T-helper 2 cell treated with Interferon-gamma antibody and Interleukin-4, amounts not matched to agents 5 μg/mL and 100 μg/mL, for 36 hours (primary cell): ENCODE data around the gene PYCARD.
"Not testable (repeated sequence)": the region's sequence is repeated elsewhere in the genome, so short reads cannot be mapped to it uniquely, and the experiment has no call there.

ENCODE experiments used
- DNase-seq: peaks from one replicate; pipeline ENCODE4 v3.0.0; 2021; ENCODE audit warnings: low spot score
- H3K27ac Mint-ChIP-seq: one replicate; pipeline ENCODE4 v1.8.0; 2021; ENCODE audit warnings: mild to moderate bottlenecking, mixed read lengths
- H3K27me3 Mint-ChIP-seq: one replicate; pipeline ENCODE4 v1.8.0; 2021; ENCODE audit warnings: low read depth, mixed read lengths
- H3K36me3 Mint-ChIP-seq: one replicate; pipeline ENCODE4 v1.8.0; 2021; ENCODE audit warnings: low read depth, mixed read lengths
- H3K4me1 Mint-ChIP-seq: one replicate; pipeline ENCODE4 v1.8.0; 2021; ENCODE audit warnings: low read depth, mixed read lengths
- H3K4me3 Mint-ChIP-seq: one replicate; pipeline ENCODE4 v1.8.0; 2022; ENCODE audit warnings: mild to moderate bottlenecking, moderate library complexity, mixed read lengths
- H3K9me3 Mint-ChIP-seq: one replicate; pipeline ENCODE4 v1.8.0; 2021; ENCODE audit warnings: mixed read lengths

The PYCARD gene

DNA sequence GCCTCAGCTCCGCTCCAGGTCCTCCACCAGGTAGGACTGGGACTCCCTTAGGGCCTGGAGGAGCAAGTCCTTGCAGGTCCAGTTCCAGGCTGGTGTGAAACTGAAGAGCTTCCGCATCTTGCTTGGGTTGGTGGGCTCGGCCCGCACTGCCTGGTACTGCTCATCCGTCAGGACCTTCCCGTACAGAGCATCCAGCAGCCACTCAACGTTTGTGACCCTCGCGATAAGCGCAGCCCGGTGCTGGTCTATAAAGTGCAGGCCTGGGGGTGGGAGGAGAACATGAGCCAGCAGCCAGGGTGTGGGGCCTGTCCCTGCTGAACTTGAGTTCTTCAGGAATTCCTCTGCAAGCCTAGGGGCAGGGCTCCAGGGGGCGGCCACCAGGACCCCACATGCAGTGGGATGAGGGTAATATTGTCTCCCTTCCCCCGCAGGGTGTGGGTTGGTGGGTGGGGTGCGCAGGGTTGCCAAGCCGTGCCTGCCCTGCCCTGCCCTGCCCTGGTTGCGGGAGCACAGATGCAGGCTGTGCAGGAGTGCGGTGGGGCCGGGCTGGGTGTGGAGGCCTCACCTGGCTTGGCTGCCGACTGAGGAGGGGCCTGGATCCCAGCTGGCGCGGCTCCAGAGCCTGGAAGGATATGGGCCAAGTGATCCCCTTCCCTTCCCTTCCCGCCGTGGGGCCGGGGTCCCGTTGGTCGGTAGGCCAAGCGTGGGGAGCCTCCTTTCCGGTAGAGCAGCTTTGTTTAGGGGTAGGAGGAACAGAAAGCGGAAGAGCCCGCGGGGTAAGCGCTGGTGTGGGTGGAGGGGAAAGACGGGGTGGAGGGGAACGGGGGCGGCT, 762 bp downstream of the PYCARD start:
- peaks cover 25% of the 10 kb centered on the region for H3K36me3 Mint-ChIP-seq
- peak overlapping the region; percentile 84 for H3K27ac Mint-ChIP-seq
- H3K9me3 Mint-ChIP-seq = no peaks in the 10 kb centered on the region
- peaks cover 47% of the 10 kb centered on the region for H3K4me1 Mint-ChIP-seq
- H3K27me3 Mint-ChIP-seq = peaks cover 5% of the 10 kb centered on the region
- DNase-seq = no peak
- peak overlapping the region; percentile 90 for H3K4me3 Mint-ChIP-seq

DNA sequence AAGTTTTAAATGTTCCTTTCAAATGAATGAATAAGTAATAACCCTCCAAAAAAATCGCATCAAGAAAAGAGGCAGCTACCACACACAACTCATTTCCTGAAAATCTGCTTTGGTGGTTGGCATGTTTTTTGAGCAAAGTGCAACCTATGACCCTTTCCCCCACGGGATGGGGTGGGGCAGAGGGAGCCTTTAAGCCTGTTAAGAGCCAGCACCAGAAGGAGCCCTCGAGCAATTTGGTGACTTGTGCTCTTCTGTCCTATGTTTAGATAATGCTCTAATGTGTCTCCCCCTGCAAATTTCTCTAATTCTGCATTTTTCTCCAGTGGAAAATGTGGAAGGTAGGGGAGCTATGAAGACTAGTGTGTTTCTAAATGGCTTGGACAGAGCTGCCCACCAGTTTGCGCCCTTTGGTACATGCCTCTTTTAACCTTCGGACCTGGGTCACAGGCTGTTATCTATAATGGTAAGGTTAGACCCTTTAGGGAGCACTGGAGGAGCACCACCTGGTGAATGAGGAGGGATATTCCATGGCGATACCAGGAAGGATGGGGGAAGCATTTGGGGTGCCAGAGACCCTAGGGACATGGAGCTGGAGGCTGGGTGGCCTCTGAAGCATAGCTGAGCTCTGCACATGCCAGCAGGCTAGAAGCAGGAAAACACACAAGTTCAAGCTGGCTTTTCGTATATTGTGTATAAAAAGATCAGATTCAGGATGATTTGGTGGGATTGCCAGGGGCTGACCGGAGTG, 1.6 kb downstream of the PYCARD start:
- DNase-seq = peak; percentile 56
- no peaks in the 10 kb centered on the region for H3K9me3 Mint-ChIP-seq
- H3K4me3 Mint-ChIP-seq = peak overlapping the region; percentile 90
- peaks cover 32% of the 10 kb centered on the region for H3K36me3 Mint-ChIP-seq
- peak overlapping the region; percentile 80 for H3K27ac Mint-ChIP-seq
- H3K27me3 Mint-ChIP-seq = no peaks in the 10 kb centered on the region
- H3K4me1 Mint-ChIP-seq = peaks cover 48% of the 10 kb centered on the region

DNA sequence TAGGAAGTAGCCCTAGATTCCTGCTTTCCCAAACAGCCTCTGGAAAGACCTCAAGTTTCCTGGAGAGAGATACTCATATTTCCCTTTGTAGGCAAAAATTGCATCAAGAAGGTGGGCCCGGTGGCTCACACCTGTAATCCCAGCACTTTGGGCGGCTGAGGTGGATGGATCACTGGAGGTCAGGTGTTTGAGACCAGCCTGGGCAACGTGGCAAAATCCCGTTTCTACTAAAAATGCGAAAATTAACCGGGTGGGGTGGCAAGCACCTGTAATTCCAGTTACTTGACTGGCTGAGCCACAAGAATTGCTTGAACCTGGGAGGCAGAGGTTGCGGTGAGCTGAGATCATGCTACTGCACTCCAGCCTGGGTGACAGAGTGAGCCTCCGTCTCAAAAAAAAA, 2.4 kb downstream of the PYCARD start:
- peak overlapping the region; percentile 52 for H3K27ac Mint-ChIP-seq
- DNase-seq, H3K9me3 Mint-ChIP-seq, H3K27me3 Mint-ChIP-seq: not testable (repeated sequence)
- peaks cover 48% of the 10 kb centered on the region for H3K4me1 Mint-ChIP-seq
- peaks cover 38% of the 10 kb centered on the region for H3K36me3 Mint-ChIP-seq
- peak overlapping the region; percentile 8 for H3K4me3 Mint-ChIP-seq

DNA sequence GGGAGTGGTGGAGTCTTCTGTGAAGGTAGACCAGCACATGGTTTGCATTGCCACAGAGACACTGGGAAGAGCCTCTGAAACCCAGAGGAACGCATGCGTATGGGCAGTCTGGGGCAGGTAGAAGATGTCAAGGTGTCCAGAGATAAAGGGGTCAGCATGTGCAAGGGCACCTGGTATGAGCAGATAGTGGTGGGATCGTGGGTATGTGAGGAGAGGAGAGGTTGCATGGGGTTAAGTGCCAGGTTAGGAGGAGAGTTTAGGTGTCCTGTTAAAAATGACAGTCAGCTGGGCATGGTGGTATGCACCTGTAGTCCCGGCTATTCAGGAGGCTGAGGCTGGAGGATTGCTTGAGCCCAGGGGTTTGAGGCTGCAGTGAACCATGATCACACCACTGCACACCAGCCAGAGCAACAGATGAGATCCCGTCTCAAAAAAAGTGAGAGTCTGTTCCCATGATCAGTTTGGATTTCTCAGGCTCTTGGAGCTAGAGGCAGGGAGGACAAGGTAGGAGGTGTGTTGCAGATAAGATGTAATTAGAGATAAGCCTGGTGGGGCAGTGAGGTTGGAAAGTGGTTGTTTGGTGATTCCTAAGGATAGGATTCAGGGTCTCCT, 3.0 kb downstream of the PYCARD start:
- H3K27me3 Mint-ChIP-seq = no peaks in the 10 kb centered on the region
- DNase-seq = no peak
- no peaks in the 10 kb centered on the region for H3K9me3 Mint-ChIP-seq
- H3K4me1 Mint-ChIP-seq = peaks cover 44% of the 10 kb centered on the region
- H3K27ac Mint-ChIP-seq = peak overlapping the region; percentile 52
- H3K4me3 Mint-ChIP-seq = peak overlapping the region; percentile 8
- H3K36me3 Mint-ChIP-seq = peaks cover 43% of the 10 kb centered on the region

DNA sequence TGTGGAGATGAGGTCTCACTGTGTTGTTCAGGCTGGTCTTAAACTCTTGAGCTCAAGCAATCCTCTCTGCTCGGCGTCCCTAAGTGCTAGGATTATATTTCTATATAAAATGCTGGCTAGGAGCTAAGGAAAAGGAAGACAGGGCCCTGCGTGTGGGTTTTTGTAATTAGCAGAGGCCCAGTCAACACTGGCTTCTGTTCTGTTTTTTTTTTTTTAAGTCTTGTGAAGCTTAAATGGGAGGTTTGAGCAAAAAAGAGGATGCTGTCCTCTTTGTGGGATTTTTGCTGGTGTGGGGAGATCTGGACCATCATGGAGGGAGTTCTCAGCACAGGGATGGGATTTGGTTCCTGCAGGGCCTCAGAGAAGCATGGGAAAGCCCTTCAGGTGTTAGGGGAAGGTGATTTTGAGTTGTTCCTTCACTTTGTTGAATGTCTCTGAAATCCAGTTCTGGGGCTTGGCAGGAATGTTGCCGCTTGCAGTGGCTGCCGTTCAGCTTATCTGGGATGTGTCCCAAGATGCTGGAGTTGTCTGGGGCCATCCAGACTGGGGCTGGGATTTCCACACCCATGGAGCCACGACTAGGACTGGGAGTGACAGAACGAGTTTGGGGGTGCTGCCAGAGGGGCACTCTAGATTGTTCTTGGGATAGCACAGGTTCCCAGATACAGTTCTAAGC, 4.2 kb downstream of the PYCARD start:
- Mint-ChIP-seq H3K36me3 (peaks cover 51% of the 10 kb centered on the region), H3K4me1 (peaks cover 43% of the 10 kb centered on the region), H3K27me3 (no peaks in the 10 kb centered on the region), H3K27ac (peak overlapping the region; percentile 51), H3K4me3 (no peak overlapping the region), H3K9me3 (no peaks in the 10 kb centered on the region)
- no peak for DNase-seq

DNA sequence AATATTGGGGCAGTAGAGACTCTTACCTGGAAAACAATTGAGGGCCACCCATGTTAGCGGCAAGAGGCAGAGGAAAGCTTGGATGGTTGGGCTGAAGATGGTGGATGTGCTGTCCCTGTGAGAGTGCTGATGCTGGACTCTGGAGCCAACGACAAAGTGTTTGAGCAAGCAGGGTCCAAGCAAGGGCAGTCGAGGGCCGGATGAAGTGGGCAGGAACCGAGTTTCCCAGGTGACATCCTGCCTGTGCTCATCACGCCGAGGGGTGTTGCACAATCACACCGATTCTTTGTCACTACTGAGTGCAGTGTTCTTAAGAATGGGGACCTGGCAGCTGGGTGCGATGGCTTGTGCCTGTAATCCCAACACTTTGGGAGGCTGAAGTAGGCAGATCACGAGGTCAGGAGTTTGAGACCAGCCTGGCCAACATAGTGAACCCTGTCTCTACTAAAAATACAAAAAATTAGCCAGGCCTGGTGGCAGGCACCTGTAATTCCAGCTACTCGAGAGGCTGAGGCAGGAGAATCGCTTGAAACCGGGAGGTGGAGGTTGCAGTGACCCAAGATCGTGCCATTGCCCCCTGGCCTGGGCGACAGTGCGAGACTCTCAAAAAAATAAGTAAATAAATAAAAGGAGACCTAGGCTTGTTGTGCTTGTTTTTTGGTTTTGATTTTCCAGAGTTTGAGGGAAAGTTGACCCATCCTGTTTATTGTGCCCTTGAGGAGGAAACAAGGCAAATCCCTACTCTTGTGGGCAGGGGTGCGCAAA, 6.1 kb downstream of the PYCARD start:
- H3K4me1 Mint-ChIP-seq = peaks cover 40% of the 10 kb centered on the region
- no peak for DNase-seq
- H3K9me3 Mint-ChIP-seq = no peaks in the 10 kb centered on the region
- H3K27me3 Mint-ChIP-seq = no peaks in the 10 kb centered on the region
- no peak overlapping the region for H3K4me3 Mint-ChIP-seq
- peaks cover 59% of the 10 kb centered on the region for H3K36me3 Mint-ChIP-seq
- H3K27ac Mint-ChIP-seq = no peak overlapping the region

DNA sequence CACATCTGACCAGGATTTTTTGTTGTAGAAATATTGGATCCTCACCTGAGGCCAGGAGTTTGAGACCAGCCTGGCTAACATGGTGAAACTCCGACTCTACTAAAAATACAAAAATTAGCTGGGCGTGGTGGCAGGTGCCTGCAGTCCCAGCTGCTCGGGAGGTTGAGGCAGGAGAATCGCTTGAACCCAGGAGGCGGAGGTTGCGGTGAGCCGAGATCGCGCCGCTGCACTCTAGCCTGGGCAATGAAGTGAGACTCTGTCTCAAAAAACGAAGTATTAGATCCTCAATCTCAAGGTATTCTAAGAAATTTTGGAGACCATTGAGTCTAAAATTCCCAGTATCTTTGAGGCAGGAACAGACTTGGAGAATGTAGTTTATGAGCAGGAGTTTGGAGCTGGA, 6.7 kb downstream of the PYCARD start:
- Mint-ChIP-seq H3K36me3 (peaks cover 60% of the 10 kb centered on the region), H3K4me1 (peaks cover 37% of the 10 kb centered on the region)
- DNase-seq, H3K9me3 Mint-ChIP-seq, H3K4me3 Mint-ChIP-seq, H3K27ac Mint-ChIP-seq, H3K27me3 Mint-ChIP-seq: not testable (repeated sequence)

DNA sequence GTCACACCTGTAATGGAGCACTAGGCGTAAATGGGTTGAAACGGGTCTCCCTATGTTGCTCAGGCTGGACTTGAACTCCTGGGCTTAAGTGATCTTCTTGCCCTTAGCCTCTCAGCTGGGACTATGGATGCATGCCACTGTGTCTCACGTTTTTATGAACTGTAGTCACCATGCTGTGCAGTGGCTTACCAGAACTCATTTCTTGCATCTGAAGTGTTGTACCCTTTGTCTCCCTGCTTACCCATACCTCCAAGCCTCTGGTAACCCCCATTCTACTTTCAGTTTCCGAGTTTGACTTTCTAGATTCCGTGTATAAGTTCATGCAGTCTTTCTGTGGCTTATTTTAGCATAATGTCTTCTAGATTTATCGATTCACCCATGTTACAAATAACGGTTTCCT, 7.7 kb downstream of the PYCARD start:
- Mint-ChIP-seq H3K9me3 (no peaks in the 10 kb centered on the region), H3K36me3 (peaks cover 67% of the 10 kb centered on the region), H3K27me3 (no peaks in the 10 kb centered on the region), H3K27ac (no peak overlapping the region), H3K4me3 (no peak overlapping the region), H3K4me1 (peaks cover 38% of the 10 kb centered on the region)
- DNase-seq = no peak

GRCh38 chr16:31193874-31194273, 8.7 kb downstream of the PYCARD start:
- H3K9me3 Mint-ChIP-seq = no peaks in the 10 kb centered on the region
- no peaks in the 10 kb centered on the region for H3K27me3 Mint-ChIP-seq
- H3K4me1 Mint-ChIP-seq = peaks cover 37% of the 10 kb centered on the region
- no peak overlapping the region for H3K4me3 Mint-ChIP-seq
- no peak for DNase-seq
- H3K27ac Mint-ChIP-seq = no peak overlapping the region
- H3K36me3 Mint-ChIP-seq = peaks cover 69% of the 10 kb centered on the region

GRCh38 chr16:31192856-31193642, 9.5 kb downstream of the PYCARD start:
- no peak overlapping the region for H3K27ac Mint-ChIP-seq
- H3K36me3 Mint-ChIP-seq = peaks cover 77% of the 10 kb centered on the region
- peaks cover 31% of the 10 kb centered on the region for H3K4me1 Mint-ChIP-seq
- H3K27me3 Mint-ChIP-seq = no peaks in the 10 kb centered on the region
- DNase-seq = no peak
- no peaks in the 10 kb centered on the region for H3K9me3 Mint-ChIP-seq
- no peak overlapping the region for H3K4me3 Mint-ChIP-seq

- Mint-ChIP-seq H3K9me3 (no peaks in the 10 kb centered on the region), H3K4me3 (no peak overlapping the region), H3K27me3 (no peaks in the 10 kb centered on the region), H3K27ac (no peak overlapping the region), H3K36me3 (peaks cover 85% of the 10 kb centered on the region), H3K4me1 (peaks cover 34% of the 10 kb centered on the region)
- no peak for DNase-seq
These were observed 10.7 kb downstream of the PYCARD start for GRCh38 chr16:31191697-31192428.

DNA sequence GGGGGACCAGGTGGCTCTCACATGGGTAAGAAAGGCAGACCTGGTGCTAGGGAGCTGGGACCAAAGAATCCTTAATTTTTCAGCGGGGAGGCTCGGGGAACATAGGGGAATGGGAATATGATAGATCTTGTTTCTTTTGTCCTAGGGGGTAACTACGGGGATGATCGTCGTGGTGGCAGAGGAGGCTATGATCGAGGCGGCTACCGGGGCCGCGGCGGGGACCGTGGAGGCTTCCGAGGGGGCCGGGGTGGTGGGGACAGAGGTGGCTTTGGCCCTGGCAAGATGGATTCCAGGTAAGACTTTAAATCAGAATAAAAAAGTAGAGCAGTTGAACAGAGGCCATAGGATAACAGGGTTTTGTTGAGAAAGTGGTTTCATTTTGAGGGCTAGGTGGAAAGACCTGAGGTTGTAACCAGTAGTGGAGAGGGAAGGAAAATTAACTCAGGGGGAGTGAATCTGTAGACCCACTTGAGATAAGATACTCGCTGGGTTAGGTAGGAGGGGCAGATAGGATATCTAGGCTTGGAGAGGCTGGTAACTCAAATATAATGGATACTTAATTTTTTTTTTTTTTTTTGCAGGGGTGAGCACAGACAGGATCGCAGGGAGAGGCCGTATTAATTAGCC, 11.6 kb downstream of the PYCARD start:
- DNase-seq = no peak
- peak overlapping the region; percentile 69 for H3K27ac Mint-ChIP-seq
- H3K9me3 Mint-ChIP-seq = no peaks in the 10 kb centered on the region
- peaks cover 87% of the 10 kb centered on the region for H3K36me3 Mint-ChIP-seq
- H3K27me3 Mint-ChIP-seq = no peaks in the 10 kb centered on the region
- peaks cover 41% of the 10 kb centered on the region for H3K4me1 Mint-ChIP-seq
- H3K4me3 Mint-ChIP-seq = no peak overlapping the region
